ENCODE data around the gene GLT1D1. TPM values are rescaled to one million over a fixed set of nuclear protein-coding genes. Genes with fewer than 3 reads are reported as not detected.

GLT1D1 gene
- total and polyA plus RNA-seq, 2 donors (not counting 3 experiments of a cell fraction or from before 2014, with no cell fraction given): not detected

GRCh38 chr12:128981971-128982533 is 128.8 kb downstream of the GLT1D1 start:
- H3K9me3 ChIP-seq (replicated peaks; ENCODE audit: control insufficient read depth, insufficient read depth, low read length): peaks cover 6% of the 10 kb centered on the region
- no peaks in the 10 kb centered on the region for H3K4me1 ChIP-seq (ENCODE audit: control insufficient read depth, extremely low read depth, insufficient read depth, low read length)
- no TSS peak for BruUV-seq (replicated peaks)
- dilution Hi-C loops (cut with MboI; ENCODE audit: extremely low pct_ligation_motif_present, low sequenced_read_pairs): no loop called here
- H3K79me2 ChIP-seq (ENCODE audit: control insufficient read depth, insufficient read depth, low read length): no peaks in the 10 kb centered on the region
- no peaks in the 10 kb centered on the region for H4K20me1 ChIP-seq (replicated peaks; ENCODE audit: control insufficient read depth, extremely low read depth, insufficient read depth, low read length)
- H2AFZ ChIP-seq (ENCODE audit: low read depth, low read length): no peak overlapping the region
- no peak overlapping the region for H3K27ac ChIP-seq (ENCODE audit: insufficient read depth, low read depth, low read length)
- DNase-seq (ENCODE audit: low read depth, low spot score): no peak
- H3K9me1 ChIP-seq (replicated peaks; ENCODE audit: control insufficient read depth, extremely low read depth, insufficient read depth, low read length): no peaks in the 10 kb centered on the region
- H3K36me3 ChIP-seq (ENCODE audit: control insufficient read depth in 2 of 2, extremely low read depth in 1 of 2, insufficient read depth in 2 of 2, low read length in 2 of 2): no peaks in the 10 kb centered on the region
- no peak overlapping the region for H3K4me3 ChIP-seq (replicated peaks in 1 of 3; ENCODE audit: insufficient read depth in 1 of 3, low read depth in 1 of 3, low read length in 3 of 3)
- intact Hi-C loops (cut with micrococcal nuclease): no loop called here
- no peak for FAIRE-seq
- no peaks in the 10 kb centered on the region for H3K27me3 ChIP-seq (ENCODE audit: control insufficient read depth in 2 of 2, insufficient read depth in 2 of 2, low read length in 2 of 2)
- TF ChIP-seq POLR2AphosphoS5 (IDR thresholded peaks at IDR 0.05; ENCODE audit: insufficient read depth, low read depth, low read length) (no peak), POLR2A (IDR thresholded peaks at IDR 0.05; ENCODE audit: low read depth, low read length) (no peak), MYC (IDR thresholded peaks at IDR 0.05; ENCODE audit: low read depth, low read length) (no peak), EZH2 (IDR thresholded peaks at IDR 0.05; ENCODE audit: borderline replicate concordance, low read depth, low read length, severe bottlenecking) (no peak), CTCF (IDR thresholded peaks at IDR 0.05; ENCODE audit: extremely low read depth in 1 of 2, insufficient read depth in 1 of 2, low read depth in 1 of 2, low read length in 2 of 2) (no peak), FOS (IDR thresholded peaks at IDR 0.05; ENCODE audit: borderline replicate concordance, insufficient read depth, low read length) (no peak), MAX (IDR thresholded peaks at IDR 0.05; ENCODE audit: insufficient read depth, insufficient read length) (no peak)
- POLR2A ChIA-PET: no interaction called here
- H3K9ac ChIP-seq (replicated peaks; ENCODE audit: extremely low read depth, insufficient read depth, low read length): no peak overlapping the region
- CTCF ChIA-PET: no interaction called here
- H3K4me2 ChIP-seq (ENCODE audit: insufficient read depth, low read length): no peak overlapping the region

Data from endothelial cell of umbilical vein (primary cell).